HCT116 (cell line): ENCODE data around the gene WIPF3. TPM values are rescaled to one million over a fixed set of nuclear protein-coding genes. Genes with fewer than 3 reads are reported as not detected.

Source experiments
- ATAC-seq: fragments of 200-7000 bp; cut with Tn5 transposase; 2 replicates; pipeline ENCODE4 v1.9.1; 2020; ENCODE audit warnings: mild to moderate bottlenecking, moderate library complexity
- BruUV-seq: library from RNA; stranded (reverse); fragments of 400-500 nt; replicated peaks from 2 replicates; lab custom pipeline; 2021; lab: Mats Ljungman, UMichigan
- CTCF ChIA-PET: fragments of 300-600 bp; sonication (Branson Sonifier 250); formaldehyde crosslinking; loops from one replicate; lab custom pipeline; 2021; ENCODE audit warnings: antibody characterized with exemption; lab: Charles Lee
- POLR2A ChIA-PET: fragments of 300-600, 350-600 bp; sonication (Branson Sonifier 250); formaldehyde crosslinking; loops from one replicate; lab custom pipeline; 2021; ENCODE audit warnings: antibody characterized with exemption; lab: Charles Lee
- RAD21 ChIA-PET, 2 experiments: fragments of 300-600 bp; sonication (Branson Sonifier 250); formaldehyde crosslinking; loops; one replicate each; lab custom pipeline; 2023; ENCODE audit warnings: low total read pairs in 2 of 2; ENCODE audit not compliant: uncharacterized antibody in 2 of 2, unreplicated experiment in 2 of 2, low non-redundant PET in 1 of 2; lab: Charles Lee
- DNase-seq: peaks from one replicate; pipeline ENCODE4 v3.0.0-alpha.2; 2010; ENCODE audit warnings: low read depth, low spot score
- H2AFZ ChIP-seq: fragments of 200-600 bp; shearing (Covaris generic), sonication (generic); 2 replicates; pipeline ENCODE4 v1.6.1; 2017; ENCODE audit warnings: low read depth, mixed run types, mixed read lengths, antibody characterized with exemption, low read length; ENCODE audit not compliant: poor library complexity, severe bottlenecking
- H3K27ac ChIP-seq: 2 replicates; pipeline ENCODE4 v1.5.1; 2012; ENCODE audit warnings: low read depth, low read length
- H3K27me3 ChIP-seq: fragments of 200-600 bp; sonication (generic); 2 replicates; pipeline ENCODE4 v1.6.1; 2016; ENCODE audit warnings: mixed run types, low read length, mixed read lengths; ENCODE audit not compliant: insufficient read depth
- H3K36me3 ChIP-seq, 2 experiments: fragments of 200-500 bp in 1 of 2; fragments of 200-600 bp in 1 of 2; sonication (Bioruptor generic) in 1 of 2; sonication (generic) in 1 of 2; 2 replicates each; pipeline versions ENCODE4 v1.5.1 to v1.6.1; 2014 to 2016; ENCODE audit warnings: low read length in 2 of 2, inconsistent platforms in 1 of 2, mixed read lengths in 1 of 2, mixed run types in 1 of 2; ENCODE audit not compliant: insufficient read depth in 2 of 2, control insufficient read depth in 1 of 2
- H3K4me1 ChIP-seq, 2 experiments: fragments of 200-600 bp in 1 of 2; sonication (generic) in 1 of 2; 2 replicates each; pipeline versions ENCODE4 v1.5.1 to v1.6.1; 2012 to 2017; ENCODE audit warnings: low read length in 2 of 2, inconsistent platforms in 1 of 2, mild to moderate bottlenecking in 1 of 2, mixed read lengths in 1 of 2, mixed run types in 1 of 2, moderate library complexity in 1 of 2; ENCODE audit not compliant: insufficient read depth in 2 of 2, control insufficient read depth in 1 of 2
- H3K4me2 ChIP-seq: fragments of 200-600 bp; sonication (generic); 2 replicates; pipeline ENCODE4 v1.6.1; 2017; ENCODE audit warnings: mixed run types, low read length, mixed read lengths
- H3K4me3 ChIP-seq, 2 experiments: fragments of 200-600 bp in 1 of 2; sonication (generic) in 1 of 2; replicated peaks in 1 of 2; 2 replicates each; pipeline ENCODE4 v1.5.1; 2011 to 2016; ENCODE audit warnings: low read length in 2 of 2, control low read depth in 1 of 2, low read depth in 1 of 2, mild to moderate bottlenecking in 1 of 2, mixed read lengths in 1 of 2, mixed run types in 1 of 2
- H3K79me2 ChIP-seq: fragments of 200-600 bp; sonication (generic); 2 replicates; pipeline ENCODE4 v1.6.1; 2017; ENCODE audit warnings: mild to moderate bottlenecking, mixed run types, low read length, moderate library complexity, mixed read lengths; ENCODE audit not compliant: insufficient read depth
- H3K9ac ChIP-seq: fragments of 200-600 bp; sonication (generic); 2 replicates; pipeline ENCODE4 v1.6.1; 2016; ENCODE audit warnings: low read length, mixed read lengths
- H3K9me2 ChIP-seq: fragments of 200-600 bp; sonication (generic), shearing (Covaris generic); 2 replicates; pipeline ENCODE4 v1.6.1; 2017; ENCODE audit warnings: mixed run types, mild to moderate bottlenecking, moderate library complexity; ENCODE audit not compliant: insufficient read depth
- H3K9me3 ChIP-seq, 2 experiments: fragments of 200-500 bp in 1 of 2; fragments of 200-600 bp in 1 of 2; sonication (Bioruptor generic) in 1 of 2; sonication (generic) in 1 of 2; 2 replicates each; pipeline ENCODE4 v1.6.1; 2014 to 2017; ENCODE audit warnings: low read length in 2 of 2, mixed read lengths in 2 of 2, inconsistent platforms in 1 of 2, low read depth in 1 of 2, mild to moderate bottlenecking in 1 of 2, mixed run types in 1 of 2, moderate library complexity in 1 of 2; ENCODE audit not compliant: control insufficient read depth in 1 of 2, insufficient read depth in 1 of 2
- H4K20me1 ChIP-seq: fragments of 200-600 bp; sonication (generic), shearing (Covaris generic); 2 replicates; pipeline ENCODE4 v1.6.1; 2017; ENCODE audit warnings: mixed run types, mild to moderate bottlenecking, moderate library complexity; ENCODE audit not compliant: insufficient read depth
- CEBPB ChIP-seq: IDR thresholded peaks from 2 replicates; pipeline ENCODE4 v1.6.1; 2012; ENCODE audit warnings: low read depth
- EGR1 ChIP-seq: IDR thresholded peaks from 2 replicates; pipeline ENCODE4 v1.6.1; 2012; ENCODE audit warnings: low read depth
- ELF1 ChIP-seq: IDR thresholded peaks from 2 replicates; pipeline ENCODE4 v1.6.1; 2012; ENCODE audit warnings: low read depth, borderline replicate concordance
- EZH2 ChIP-seq: fragments of 200-600 bp; sonication (generic); IDR thresholded peaks from 2 replicates; pipeline ENCODE4 v1.6.1; 2017; ENCODE audit warnings: antibody characterized with exemption, mixed run types
- EZH2phosphoT487 ChIP-seq: fragments of 200-600 bp; IDR thresholded peaks from 2 replicates; pipeline ENCODE4 v1.6.1; 2018; ENCODE audit warnings: antibody characterized with exemption, borderline replicate concordance
- FOSL1 ChIP-seq: IDR thresholded peaks from 2 replicates; pipeline ENCODE4 v1.6.1; 2012; ENCODE audit warnings: low read depth
- JUND ChIP-seq: IDR thresholded peaks from 2 replicates; pipeline ENCODE4 v1.6.1; 2012
- POLR2A ChIP-seq: IDR thresholded peaks from 2 replicates; pipeline ENCODE4 v1.7.0; 2011; ENCODE audit warnings: borderline replicate concordance; ENCODE audit not compliant: insufficient read depth, insufficient read length; ENCODE audit errors: extremely low read depth
- RAD21 ChIP-seq: IDR thresholded peaks from 2 replicates; pipeline ENCODE4 v1.6.1; 2012; ENCODE audit warnings: low read depth, mild to moderate bottlenecking
- SIN3A ChIP-seq: IDR thresholded peaks from 2 replicates; pipeline ENCODE4 v1.6.1; 2012; ENCODE audit warnings: low read depth
- SP1 ChIP-seq: IDR thresholded peaks from 2 replicates; pipeline ENCODE4 v1.6.1; 2012; ENCODE audit warnings: low read depth
- SRF ChIP-seq: IDR thresholded peaks from 2 replicates; pipeline ENCODE4 v1.6.1; 2012; ENCODE audit warnings: low read depth
- TCF7L2 ChIP-seq: IDR thresholded peaks from 2 replicates; pipeline ENCODE4 v1.7.0; 2011; ENCODE audit warnings: borderline replicate concordance, inconsistent platforms; ENCODE audit not compliant: insufficient read depth, insufficient read length; ENCODE audit errors: extremely low read depth
- YY1 ChIP-seq: IDR thresholded peaks from 2 replicates; pipeline ENCODE4 v1.6.1; 2011; ENCODE audit warnings: low read length, low read depth, moderate library complexity, mild to moderate bottlenecking; ENCODE audit not compliant: insufficient replicate concordance; ENCODE audit errors: extremely low read depth
- ZFX ChIP-seq: fragments of 450-650 bp; IDR thresholded peaks from 2 replicates; pipeline ENCODE4 v1.6.1; 2017
- ZNF274 ChIP-seq: fragments of 200-500 bp; sonication (Bioruptor generic); IDR thresholded peaks from 2 replicates; pipeline ENCODE4 v1.6.1; 2014; ENCODE audit warnings: mild to moderate bottlenecking, low read depth, low read length, inconsistent platforms
- intact Hi-C: fragments of 100-400 bp; cut with micrococcal nuclease; formaldehyde crosslinking; loops from 2 replicates; pipeline ENCODE4 v1.10.0; 2022
- total RNA-seq: library from RNA; stranded (reverse); gene quantifications from one replicate; pipeline ENCODE4 v1.2.1, GENCODE V29; 2021; ENCODE audit not compliant: unreplicated experiment
- TF ChIP-seq, protein P1 (sequence below): IDR thresholded peaks from 2 replicates; pipeline ENCODE4 v1.6.1; 2012
- TF ChIP-seq, protein P2 (sequence below): IDR thresholded peaks from 2 replicates; pipeline ENCODE4 v1.6.1; 2012
- TF ChIP-seq, protein P3 (sequence below): IDR thresholded peaks from 2 replicates; pipeline ENCODE4 v1.6.1; 2012; ENCODE audit warnings: low read depth

Gene WIPF3
- total RNA-seq, 1 experiment from 2014 or later = 8.6 TPM

DNA sequence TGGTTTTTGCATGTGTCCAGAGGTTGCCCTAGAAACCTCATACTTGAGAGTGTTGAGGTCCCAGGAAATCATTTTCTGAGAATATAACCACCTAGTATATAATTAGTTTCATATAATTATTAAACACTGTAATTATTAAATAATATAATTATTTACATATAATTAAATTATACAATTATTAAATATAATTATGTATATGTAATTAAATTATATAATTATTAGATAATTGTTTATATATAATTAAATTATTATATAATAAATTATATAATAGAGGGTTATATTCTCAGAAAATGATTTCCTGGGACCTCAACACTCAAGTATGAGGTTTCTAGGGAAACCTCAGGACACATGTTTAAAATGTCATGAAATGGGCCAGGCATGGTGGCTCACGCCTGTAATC, 155.7 kb downstream of the WIPF3 start:
- BruUV-seq = no TSS peak
- intact Hi-C loops = no loop called here

DNA sequence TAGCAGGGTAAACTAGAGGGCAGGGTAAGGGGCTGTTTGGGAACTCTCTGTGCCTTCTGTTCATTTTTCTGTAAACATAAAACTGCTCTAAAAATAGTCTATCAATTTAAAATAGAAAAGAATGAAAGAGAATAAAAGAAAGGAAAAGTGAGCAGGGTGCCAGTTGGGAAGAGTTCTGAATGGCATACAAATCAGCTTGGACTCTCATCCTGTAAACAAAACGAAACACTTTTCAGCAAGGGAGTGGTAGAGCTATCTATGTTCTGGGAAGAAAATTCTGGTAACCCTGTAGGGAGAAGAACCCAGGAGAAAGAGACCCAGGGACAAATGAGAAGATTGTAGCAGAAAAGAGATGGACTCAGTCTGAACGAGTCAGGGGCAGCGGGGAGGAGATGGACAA, 158.7 kb downstream of the WIPF3 start:
- Histone ChIP-seq H3K9ac (no peak overlapping the region), H3K4me1 (peaks cover 18 to 19% of the 10 kb centered on the region in 2 experiments), H3K9me3 (no peaks in the 10 kb centered on the region), H3K27ac (no peak overlapping the region), H3K4me3 (no peak overlapping the region), H3K27me3 (no peaks in the 10 kb centered on the region), H3K4me2 (no peak overlapping the region), H2AFZ (no peak overlapping the region), H3K36me3 (0 out of 4 replicates have a peak, but pooled peaks cover 0 to 4% of the 10 kb centered on the region in 2 experiments), H3K79me2 (peaks cover 12% of the 10 kb centered on the region), H3K9me2 (no peaks in the 10 kb centered on the region), H4K20me1 (no peaks in the 10 kb centered on the region; the same call in 1 of the 2 replicates)
- DNase-seq (no peak), ATAC-seq (no peak)
- intact Hi-C loops = no loop called here
- ChIA-PET CTCF (no interaction called here), RAD21 (no interaction called here), POLR2A (no interaction called here)
- BruUV-seq = no TSS peak
- TF ChIP-seq SIN3A (no peak), YY1 (no peak), EZH2phosphoT487 (no peak), TCF7L2 (no peak), EGR1 (no peak), JUND (no peak), SP1 (no peak), CEBPB (no peak), POLR2A (no peak), EZH2 (no peak), ELF1 (no peak), SRF (no peak), FOSL1 (no peak)
- TF ChIP-seq, protein P1, sequence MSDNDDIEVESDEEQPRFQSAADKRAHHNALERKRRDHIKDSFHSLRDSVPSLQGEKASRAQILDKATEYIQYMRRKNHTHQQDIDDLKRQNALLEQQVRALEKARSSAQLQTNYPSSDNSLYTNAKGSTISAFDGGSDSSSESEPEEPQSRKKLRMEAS = no peak
- TF ChIP-seq, protein P2, sequence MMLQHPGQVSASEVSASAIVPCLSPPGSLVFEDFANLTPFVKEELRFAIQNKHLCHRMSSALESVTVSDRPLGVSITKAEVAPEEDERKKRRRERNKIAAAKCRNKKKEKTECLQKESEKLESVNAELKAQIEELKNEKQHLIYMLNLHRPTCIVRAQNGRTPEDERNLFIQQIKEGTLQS = no peak
- TF ChIP-seq, protein P3, sequence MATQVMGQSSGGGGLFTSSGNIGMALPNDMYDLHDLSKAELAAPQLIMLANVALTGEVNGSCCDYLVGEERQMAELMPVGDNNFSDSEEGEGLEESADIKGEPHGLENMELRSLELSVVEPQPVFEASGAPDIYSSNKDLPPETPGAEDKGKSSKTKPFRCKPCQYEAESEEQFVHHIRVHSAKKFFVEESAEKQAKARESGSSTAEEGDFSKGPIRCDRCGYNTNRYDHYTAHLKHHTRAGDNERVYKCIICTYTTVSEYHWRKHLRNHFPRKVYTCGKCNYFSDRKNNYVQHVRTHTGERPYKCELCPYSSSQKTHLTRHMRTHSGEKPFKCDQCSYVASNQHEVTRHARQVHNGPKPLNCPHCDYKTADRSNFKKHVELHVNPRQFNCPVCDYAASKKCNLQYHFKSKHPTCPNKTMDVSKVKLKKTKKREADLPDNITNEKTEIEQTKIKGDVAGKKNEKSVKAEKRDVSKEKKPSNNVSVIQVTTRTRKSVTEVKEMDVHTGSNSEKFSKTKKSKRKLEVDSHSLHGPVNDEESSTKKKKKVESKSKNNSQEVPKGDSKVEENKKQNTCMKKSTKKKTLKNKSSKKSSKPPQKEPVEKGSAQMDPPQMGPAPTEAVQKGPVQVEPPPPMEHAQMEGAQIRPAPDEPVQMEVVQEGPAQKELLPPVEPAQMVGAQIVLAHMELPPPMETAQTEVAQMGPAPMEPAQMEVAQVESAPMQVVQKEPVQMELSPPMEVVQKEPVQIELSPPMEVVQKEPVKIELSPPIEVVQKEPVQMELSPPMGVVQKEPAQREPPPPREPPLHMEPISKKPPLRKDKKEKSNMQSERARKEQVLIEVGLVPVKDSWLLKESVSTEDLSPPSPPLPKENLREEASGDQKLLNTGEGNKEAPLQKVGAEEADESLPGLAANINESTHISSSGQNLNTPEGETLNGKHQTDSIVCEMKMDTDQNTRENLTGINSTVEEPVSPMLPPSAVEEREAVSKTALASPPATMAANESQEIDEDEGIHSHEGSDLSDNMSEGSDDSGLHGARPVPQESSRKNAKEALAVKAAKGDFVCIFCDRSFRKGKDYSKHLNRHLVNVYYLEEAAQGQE = no peak

More for the DNA sequence above, 155.7 kb downstream of the WIPF3 start:
- Histone ChIP-seq H3K27ac (no peak overlapping the region), H4K20me1 (no peaks in the 10 kb centered on the region), H3K79me2 (peaks cover 14% of the 10 kb centered on the region; the same call in 1 of the 2 replicates)
- TF ChIP-seq RAD21 (no peak), ZFX (no peak), SRF (no peak), CEBPB (no peak), SP1 (no peak), ZNF274 (no peak), FOSL1 (no peak)
- TF ChIP-seq, protein P2 = no peak
- TF ChIP-seq, all 23 proteins: peak for 0
- ChIA-PET CTCF (no interaction called here), POLR2A (no interaction called here), RAD21 (no interaction called here)
- Histone ChIP-seq H3K4me1 (no peaks in the 10 kb centered on the region), H3K9me3 (no peaks in the 10 kb centered on the region), H3K4me3 (no peak overlapping the region), H3K27me3 (no peaks in the 10 kb centered on the region), H3K9me2 (no peaks in the 10 kb centered on the region), H3K9ac (no peak overlapping the region), H2AFZ (no peak overlapping the region), H3K36me3 (0 out of 4 replicates have a peak, but pooled peaks cover 0 to 4% of the 10 kb centered on the region in 2 experiments), H3K4me2 (no peak overlapping the region)
- ATAC-seq (no peak), DNase-seq (no peak)
